GM19395 (cell line): ENCODE data around the gene IL12A.

ENCODE experiments used
- ATAC-seq: cut with Tn5 transposase; IDR thresholded peaks from one replicate; pipeline ENCODE4 v1.9.1; 2021; ENCODE audit warnings: mild to moderate bottlenecking, moderate library complexity; ENCODE audit not compliant: unreplicated experiment

Gene IL12A

GRCh38 chr3:159988617-159989271, at the start of gene IL12A:
Gene IL12A, plus strand, starts transcription at chr3:159988835.
- ATAC-seq, result peak; percentile 95

- peak; percentile 83 for ATAC-seq
Measured at GRCh38 chr3:159941038-159942000, 47.3 kb upstream of the IL12A start.

GRCh38 chr3:159944781-159945180, 43.9 kb upstream of the IL12A start:
- no peak for ATAC-seq

- ATAC-seq, result no peak
Measured at GRCh38 chr3:159945930-159946329, 42.7 kb upstream of the IL12A start.

- ATAC-seq, result no peak
Measured at GRCh38 chr3:159947220-159947619, 41.4 kb upstream of the IL12A start.

GRCh38 chr3:159948429-159949144, 40.0 kb upstream of the IL12A start:
- ATAC-seq, result no peak

- ATAC-seq, result peak; percentile 88
Measured at GRCh38 chr3:159950156-159950898, 38.3 kb upstream of the IL12A start.

GRCh38 chr3:159951540-159951939, 37.1 kb upstream of the IL12A start:
- ATAC-seq, result no peak

GRCh38 chr3:159953325-159954085, 35.1 kb upstream of the IL12A start:
- ATAC-seq, result no peak

- no peak for ATAC-seq
Measured at GRCh38 chr3:159960188-159961148, 28.2 kb upstream of the IL12A start.

GRCh38 chr3:159964166-159964973, 24.3 kb upstream of the IL12A start:
- ATAC-seq, result peak; percentile 100

GRCh38 chr3:159971311-159971710, 17.3 kb upstream of the IL12A start:
- no peak for ATAC-seq

GRCh38 chr3:159977295-159977694, 11.3 kb upstream of the IL12A start:
- ATAC-seq, result no peak

GRCh38 chr3:159978353-159978752, 10.3 kb upstream of the IL12A start:
- ATAC-seq, result peak; percentile 97

GRCh38 chr3:159978918-159979703, 9.5 kb upstream of the IL12A start:
- ATAC-seq, result no peak

GRCh38 chr3:159982442-159982974, 6.1 kb upstream of the IL12A start:
- no peak for ATAC-seq

- no peak for ATAC-seq
Measured at GRCh38 chr3:159987291-159987711, 1.3 kb upstream of the IL12A start.
